ENCODE measurements around the gene CSKMT.

DNA sequence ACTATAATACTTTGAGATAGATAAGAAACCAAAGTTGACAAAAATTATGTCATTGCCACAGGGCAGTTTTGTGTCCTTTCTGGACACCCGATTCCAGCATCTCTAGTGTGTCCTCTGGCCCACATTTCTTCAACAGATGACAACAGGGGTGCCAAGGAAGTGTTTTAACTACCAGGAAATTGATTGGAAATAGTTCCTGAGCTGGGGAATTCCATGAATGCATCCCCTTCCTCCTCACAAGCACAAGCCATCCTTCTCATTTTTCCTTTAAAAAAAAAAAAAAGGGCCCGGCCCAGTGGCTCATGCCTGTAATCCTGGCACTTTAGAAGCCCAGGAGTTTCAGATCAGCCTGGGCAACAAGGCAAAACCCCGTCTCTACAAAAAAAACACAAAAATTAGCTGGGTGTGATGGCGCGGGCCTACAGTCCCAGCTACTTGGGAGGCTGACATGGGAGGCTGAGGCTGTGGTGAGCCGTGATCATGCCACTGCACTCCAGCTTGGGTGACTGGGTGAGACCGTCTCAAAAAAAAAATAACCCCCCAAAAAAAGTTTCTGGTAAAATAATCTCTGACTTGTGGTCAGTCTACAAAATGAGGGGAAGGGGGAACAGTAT, 42.5 kb upstream of the CSKMT start:
- TF ChIP-seq, protein P1, sequence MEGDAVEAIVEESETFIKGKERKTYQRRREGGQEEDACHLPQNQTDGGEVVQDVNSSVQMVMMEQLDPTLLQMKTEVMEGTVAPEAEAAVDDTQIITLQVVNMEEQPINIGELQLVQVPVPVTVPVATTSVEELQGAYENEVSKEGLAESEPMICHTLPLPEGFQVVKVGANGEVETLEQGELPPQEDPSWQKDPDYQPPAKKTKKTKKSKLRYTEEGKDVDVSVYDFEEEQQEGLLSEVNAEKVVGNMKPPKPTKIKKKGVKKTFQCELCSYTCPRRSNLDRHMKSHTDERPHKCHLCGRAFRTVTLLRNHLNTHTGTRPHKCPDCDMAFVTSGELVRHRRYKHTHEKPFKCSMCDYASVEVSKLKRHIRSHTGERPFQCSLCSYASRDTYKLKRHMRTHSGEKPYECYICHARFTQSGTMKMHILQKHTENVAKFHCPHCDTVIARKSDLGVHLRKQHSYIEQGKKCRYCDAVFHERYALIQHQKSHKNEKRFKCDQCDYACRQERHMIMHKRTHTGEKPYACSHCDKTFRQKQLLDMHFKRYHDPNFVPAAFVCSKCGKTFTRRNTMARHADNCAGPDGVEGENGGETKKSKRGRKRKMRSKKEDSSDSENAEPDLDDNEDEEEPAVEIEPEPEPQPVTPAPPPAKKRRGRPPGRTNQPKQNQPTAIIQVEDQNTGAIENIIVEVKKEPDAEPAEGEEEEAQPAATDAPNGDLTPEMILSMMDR (conservative IDR thresholded peaks at IDR 0.05): no peak
- TF ChIP-seq EZH2 (IDR thresholded peaks at IDR 0.05; ENCODE audit: low read depth): no peak
